Activated T-helper 9 cell treated with anti-CD3 and anti-CD28 coated beads, Interleukin-2, amount 50 U/mL, for 16 hours (primary cell): ENCODE data around the gene DCAF7.

Source experiments
- DNase-seq: peaks from one replicate; pipeline ENCODE4 v3.0.0-alpha.2; 2020; ENCODE audit warnings: low read depth

Gene DCAF7

DNA sequence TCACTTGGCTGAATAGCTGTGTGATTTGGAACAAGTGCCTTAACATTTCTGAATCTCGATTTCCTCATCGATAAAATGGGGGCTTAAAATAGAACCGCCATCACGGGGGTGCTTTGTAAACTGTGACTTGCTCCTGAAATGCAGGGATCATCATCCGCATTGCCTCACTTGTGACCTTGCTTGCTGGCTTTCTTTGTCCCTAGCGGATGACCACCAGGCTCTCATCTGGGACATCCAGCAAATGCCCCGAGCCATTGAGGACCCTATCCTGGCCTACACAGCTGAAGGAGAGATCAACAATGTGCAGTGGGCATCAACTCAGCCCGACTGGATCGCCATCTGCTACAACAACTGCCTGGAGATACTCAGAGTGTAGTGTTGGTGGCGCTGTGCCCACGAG lies 38.5 kb downstream of the DCAF7 start:
- DNase-seq = no peak

DNA sequence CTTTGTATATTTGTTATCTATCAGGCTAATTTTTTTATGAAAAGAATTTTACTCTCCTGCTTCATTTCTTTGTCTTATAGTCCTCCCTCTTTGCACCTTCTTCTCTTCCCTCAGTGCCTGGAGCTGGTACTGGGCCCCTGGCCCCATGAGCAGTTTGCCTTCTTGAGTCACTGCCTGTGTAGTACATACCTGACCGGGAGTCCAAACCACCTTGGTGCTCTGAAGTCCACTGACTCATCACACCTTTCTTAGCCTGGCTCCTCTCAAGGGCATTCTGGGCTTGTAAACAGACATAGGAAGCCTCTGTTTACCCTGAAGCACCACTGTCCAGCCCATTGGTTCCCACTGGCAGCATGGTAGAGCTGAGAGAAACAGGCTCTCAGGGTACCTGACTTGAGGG lies 39.4 kb downstream of the DCAF7 start:
- DNase-seq = no peak

DNA sequence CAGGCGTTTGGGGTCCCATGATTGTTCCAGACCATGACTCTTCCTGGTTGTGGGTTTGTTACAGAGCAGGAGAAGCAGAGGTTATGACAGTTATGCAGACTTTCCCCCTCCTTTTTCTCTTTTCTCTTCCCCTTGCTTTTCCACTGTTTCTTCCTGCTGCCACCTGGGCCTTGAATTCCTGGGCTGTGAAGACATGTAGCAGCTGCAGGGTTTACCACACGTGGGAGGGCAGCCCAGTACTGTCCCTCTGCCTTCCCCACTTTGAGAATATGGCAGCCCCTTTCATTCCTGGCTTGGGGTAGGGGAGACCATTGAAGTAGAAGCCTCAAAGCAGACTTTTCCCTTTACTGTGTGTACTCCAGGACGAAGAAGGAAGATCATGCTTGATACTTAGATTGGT lies 42.5 kb downstream of the DCAF7 start:
- no peak for DNase-seq

- DNase-seq = no peak
Observed at GRCh38 chr17:63595132-63595531, 44.9 kb downstream of the DCAF7 start.

GRCh38 chr17:63596856-63597586 lies 46.7 kb downstream of the DCAF7 start:
- DNase-seq = no peak

- no peak for DNase-seq
Observed at GRCh38 chr17:63598281-63598680, 48.0 kb downstream of the DCAF7 start.

- DNase-seq = peak; percentile 62
Observed at GRCh38 chr17:63600569-63601438, 50.5 kb downstream of the DCAF7 start, which contains the start of gene TACO1. TSS of gene TACO1 (plus strand) at chr17:63600895. CDS start at chr17:63601084, 189 bp downstream.

GRCh38 chr17:63601439-63602371 lies 51.4 kb downstream of the DCAF7 start:
- DNase-seq = no peak

DNA sequence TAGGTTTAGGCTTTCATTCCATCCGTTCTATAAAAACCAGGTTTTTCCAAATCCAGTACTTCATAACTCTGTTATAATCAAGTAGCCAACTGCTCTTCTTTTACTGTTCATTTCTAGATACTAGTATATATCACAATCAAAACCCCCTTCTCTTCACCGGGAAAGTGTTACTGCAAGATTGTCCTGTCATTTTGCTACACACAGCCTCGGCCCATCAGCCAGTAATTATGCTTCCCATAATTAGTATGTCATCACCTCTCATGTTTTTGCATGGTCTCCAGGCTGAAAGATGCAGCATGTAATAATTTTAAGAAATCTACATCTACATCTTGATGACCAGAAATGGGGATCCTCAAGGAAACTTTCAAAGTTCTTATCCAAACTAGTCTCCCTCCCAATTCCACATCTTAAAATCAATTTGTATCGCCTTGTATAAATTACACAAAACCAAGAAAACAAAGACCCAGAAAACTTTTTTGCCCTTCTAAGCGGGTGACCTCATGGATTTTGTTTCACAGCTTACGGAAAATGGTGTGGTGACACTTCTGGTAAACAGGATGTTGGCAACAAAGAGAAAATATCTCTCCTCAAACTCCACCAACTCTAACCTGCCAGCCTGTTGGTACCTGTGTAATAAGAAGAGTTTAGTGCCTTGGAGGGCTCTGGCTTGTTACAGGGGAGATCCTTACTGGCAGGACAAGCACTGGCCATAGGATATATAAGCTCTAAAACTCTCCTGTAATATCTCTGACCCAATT lies 59.7 kb downstream of the DCAF7 start:
- no peak for DNase-seq

DNA sequence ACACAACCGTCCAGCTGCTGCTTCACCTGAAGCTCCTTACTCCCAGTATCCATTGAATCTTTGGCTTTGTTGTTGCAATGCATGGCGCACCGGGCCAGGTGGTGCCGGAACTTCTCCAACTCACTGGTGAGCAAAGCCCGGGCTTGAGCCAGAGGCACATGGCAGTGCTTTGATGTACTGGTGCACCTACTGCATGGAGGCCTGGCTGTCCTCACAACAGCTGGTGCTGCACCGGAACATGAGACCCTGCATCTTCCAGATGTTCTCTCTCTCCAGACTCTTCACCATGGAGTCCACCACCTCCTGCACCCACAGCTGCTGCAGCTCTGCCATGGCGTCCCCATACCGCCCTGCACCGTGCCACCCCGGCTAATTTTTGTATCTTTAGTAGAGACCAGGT lies 60.6 kb downstream of the DCAF7 start:
- no peak for DNase-seq

DNA sequence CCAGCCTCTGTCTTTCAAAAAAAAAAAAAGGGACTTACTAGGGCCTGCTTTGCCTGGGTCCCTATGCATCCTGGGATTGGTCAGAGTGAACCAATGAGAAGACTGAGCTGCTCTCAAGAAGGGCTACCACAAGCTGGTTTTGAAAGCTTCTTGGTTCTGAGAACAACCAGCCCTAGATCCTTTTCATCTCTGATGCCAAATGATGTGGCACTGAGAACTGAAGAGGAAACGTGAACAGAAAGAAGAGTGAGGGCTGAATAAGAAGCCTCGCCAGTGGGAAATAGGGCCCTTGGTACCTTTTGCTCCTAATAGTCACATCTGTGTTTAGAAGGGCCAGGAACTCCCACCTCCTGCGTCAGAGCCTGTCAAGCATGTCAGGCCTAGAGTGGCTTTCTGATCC lies 61.1 kb downstream of the DCAF7 start:
- no peak for DNase-seq

- no peak for DNase-seq
Observed at GRCh38 chr17:63613663-63614062, 63.4 kb downstream of the DCAF7 start.

DNA sequence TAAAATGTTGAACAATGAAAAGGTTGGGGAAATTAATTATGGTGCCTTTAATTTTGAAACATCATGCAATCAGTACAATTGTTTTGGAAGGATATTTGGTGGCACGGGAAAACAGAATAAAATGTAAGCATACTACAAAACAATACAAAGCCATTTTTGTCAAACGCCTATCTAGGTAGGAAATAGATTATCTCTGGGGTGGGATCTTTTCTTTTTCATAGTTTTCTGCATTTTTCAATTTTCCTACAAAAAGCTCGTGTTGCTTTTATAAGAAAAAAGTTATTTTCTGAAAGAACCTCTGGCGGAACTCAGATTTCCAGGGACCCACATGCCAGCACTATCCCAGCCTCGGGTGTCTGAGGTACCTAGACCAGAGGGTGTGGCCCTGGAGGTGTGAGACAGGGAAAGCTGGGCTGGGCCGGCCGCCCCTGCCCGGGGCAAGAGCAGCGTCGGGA lies 71.0 kb downstream of the DCAF7 start:
- DNase-seq = no peak

DNA sequence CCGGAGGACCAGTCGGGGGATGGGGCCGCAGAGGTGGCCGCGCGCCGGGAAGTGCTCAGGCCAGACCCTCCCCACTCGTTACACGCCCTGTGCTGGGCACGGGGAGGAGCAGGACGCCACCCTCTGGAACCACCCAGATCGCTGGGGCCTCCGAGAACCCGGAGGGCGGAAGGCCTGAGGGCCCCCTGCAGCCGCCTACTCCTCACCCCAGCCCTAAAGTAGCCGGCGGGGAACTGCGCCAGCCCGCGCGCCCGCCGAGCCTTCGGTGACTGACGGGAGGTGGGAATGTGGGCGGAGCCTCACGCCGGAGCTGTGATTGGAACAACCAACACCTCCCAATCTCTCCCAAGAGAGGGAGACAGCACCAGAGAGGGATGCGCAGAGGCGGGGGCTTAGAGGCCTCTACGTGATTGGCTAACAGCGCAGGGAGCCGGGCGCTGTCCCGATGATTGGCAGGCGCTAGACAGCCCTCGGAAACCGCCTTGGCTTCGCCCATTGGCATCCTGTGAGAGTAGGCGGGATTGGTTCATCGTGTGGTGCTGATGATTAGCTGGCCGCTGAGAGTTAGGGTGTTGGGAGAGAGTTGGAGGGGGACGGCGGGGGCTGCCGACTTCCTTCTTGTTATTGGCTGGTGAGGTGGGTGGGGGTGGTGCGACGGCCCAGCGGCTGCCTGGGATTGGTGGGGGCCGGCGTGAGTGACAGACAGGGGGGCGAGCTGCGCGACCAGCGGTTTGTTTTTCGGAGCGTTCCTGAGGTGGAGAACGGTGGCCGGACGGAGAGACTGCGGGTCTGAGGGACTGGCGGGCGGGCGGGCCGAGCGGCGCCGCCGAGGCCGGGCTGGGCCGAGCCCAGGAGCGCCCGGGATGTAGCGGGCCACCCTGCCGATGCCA lies 71.7 kb downstream of the DCAF7 start, which contains the start of gene MAP3K3:
Gene MAP3K3 (plus strand): TSS at position 734 of the 890 bp plus-strand sequence. CDS start 343 bp downstream, outside the sequence.
- peak; percentile 95 for DNase-seq

- DNase-seq = peak; percentile 53
Observed at GRCh38 chr17:63622574-63623390, 72.5 kb downstream of the DCAF7 start.

- DNase-seq = no peak
Observed at GRCh38 chr17:63623786-63624530, 73.7 kb downstream of the DCAF7 start.

DNA sequence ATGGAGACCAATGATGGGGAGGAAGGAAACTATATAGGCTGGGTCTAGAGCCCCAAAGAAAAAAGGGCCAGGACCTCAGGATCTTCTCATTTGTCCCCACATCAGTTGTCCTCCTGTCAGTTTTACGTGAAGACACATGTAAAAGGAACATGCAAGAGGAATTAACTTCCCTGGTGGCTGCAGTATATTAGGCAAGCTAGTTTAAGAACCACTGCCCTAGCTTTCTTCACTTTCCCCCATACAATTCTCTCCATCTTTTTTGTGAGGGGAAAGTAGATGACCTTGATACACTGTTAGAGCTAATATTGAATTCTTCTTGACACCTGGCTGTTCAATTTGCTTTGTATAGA lies 74.2 kb downstream of the DCAF7 start:
- no peak for DNase-seq

DNA sequence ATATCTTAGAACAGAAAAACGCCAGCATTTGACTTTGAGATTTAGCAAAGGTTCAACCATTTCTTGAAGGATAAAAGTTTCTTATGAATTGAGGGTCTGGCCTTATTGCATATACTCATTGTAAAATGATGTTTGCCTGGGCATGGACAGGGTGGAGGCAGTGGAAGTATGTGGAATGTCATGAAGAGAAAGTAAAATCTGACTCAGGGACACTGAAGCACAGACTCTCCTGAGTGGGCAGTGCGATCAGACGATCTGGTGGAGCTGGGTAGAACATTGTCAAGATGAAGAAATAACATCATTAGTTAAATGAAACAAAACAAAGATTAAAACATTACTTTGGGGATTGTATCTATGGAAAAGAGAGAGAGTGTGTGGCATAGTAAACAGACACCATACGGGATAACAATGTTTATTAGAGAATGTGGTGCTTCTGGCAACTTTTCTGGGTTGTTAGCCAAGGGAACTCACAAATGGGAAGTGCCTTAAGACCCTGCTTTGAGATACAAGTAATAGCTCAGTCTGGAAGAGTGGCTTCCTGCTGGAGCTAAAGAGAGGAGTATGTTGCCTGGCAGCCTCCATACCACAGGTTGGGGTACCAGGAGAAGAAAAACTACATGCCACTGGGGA lies 76.4 kb downstream of the DCAF7 start:
- no peak for DNase-seq
